ENCODE measurements around the gene BMI1.

The BMI1 gene

DNA sequence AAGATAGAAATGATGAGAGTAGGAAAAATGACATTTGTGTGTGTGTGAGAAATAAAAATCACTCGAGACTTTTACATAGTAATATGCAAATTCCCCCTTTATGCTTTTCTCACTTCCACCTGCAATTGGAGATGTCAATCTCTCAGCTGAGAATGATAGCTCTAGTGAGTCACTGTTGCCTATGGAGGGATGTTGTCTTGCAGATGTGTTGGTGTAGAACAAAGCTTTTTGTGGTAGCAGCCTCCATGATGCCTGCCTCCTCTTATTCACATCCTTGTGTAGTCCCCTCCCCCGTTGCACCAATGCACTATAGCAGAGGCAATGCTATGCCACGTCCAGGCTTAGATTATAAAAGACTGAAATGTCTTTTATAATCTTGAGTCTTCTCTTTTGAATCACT is 58.2 kb downstream of the BMI1 start:
- Mint-ChIP-seq H3K4me3 (no peak overlapping the region), H3K4me1 (peaks cover 15 to 29% of the 10 kb centered on the region in 2 donors), H3K9me3 (no peaks in the 10 kb centered on the region), H3K36me3 (no peaks in the 10 kb centered on the region), H3K27ac (no peak overlapping the region), H3K27me3 (no peaks in the 10 kb centered on the region)
- peak; percentile 91 to 92 for ATAC-seq (replicated peaks)
- DNase-seq: no peak
